Central memory CD4-positive, alpha-beta T cell (primary cell): ENCODE measurements around the gene BANF2.

Experiments
- DNase-seq: peaks from one replicate; pipeline ENCODE4 v3.0.0; 2022

The BANF2 gene

GRCh38 chr20:17664025-17664633 is 35.6 kb upstream of the BANF2 start:
- DNase-seq = no peak

- no peak for DNase-seq
Measured at GRCh38 chr20:17665756-17666155, 34.0 kb upstream of the BANF2 start.

- no peak for DNase-seq
Measured at GRCh38 chr20:17666481-17666880, 33.3 kb upstream of the BANF2 start.

- no peak for DNase-seq
Measured at GRCh38 chr20:17667445-17667844, 32.3 kb upstream of the BANF2 start.

- DNase-seq = no peak
Measured at GRCh38 chr20:17668432-17668831, 31.3 kb upstream of the BANF2 start.

- DNase-seq = no peak
Measured at GRCh38 chr20:17669306-17669931, 30.3 kb upstream of the BANF2 start.

- no peak for DNase-seq
Measured at GRCh38 chr20:17671011-17671410, 28.8 kb upstream of the BANF2 start.

GRCh38 chr20:17671565-17671964 is 28.2 kb upstream of the BANF2 start:
- DNase-seq = no peak

- no peak for DNase-seq
Measured at GRCh38 chr20:17673084-17673483, 26.7 kb upstream of the BANF2 start.

GRCh38 chr20:17674722-17675518 is 24.8 kb upstream of the BANF2 start:
- no peak for DNase-seq

- no peak for DNase-seq
Measured at GRCh38 chr20:17675519-17676377, 24.0 kb upstream of the BANF2 start.

- no peak for DNase-seq
Measured at GRCh38 chr20:17676378-17676759, 23.4 kb upstream of the BANF2 start.

GRCh38 chr20:17676942-17677341 is 22.8 kb upstream of the BANF2 start:
- DNase-seq = no peak

GRCh38 chr20:17678295-17678694 is 21.5 kb upstream of the BANF2 start:
- DNase-seq = no peak

- no peak for DNase-seq
Measured at GRCh38 chr20:17678886-17679285, 20.9 kb upstream of the BANF2 start.

GRCh38 chr20:17679941-17680835 is 19.6 kb upstream of the BANF2 start:
- no peak for DNase-seq

GRCh38 chr20:17680836-17681725 is 18.7 kb upstream of the BANF2 start:
- peak; percentile 70 for DNase-seq

- no peak for DNase-seq
Measured at GRCh38 chr20:17681726-17682102, 18.1 kb upstream of the BANF2 start.

- DNase-seq = peak; percentile 98
Measured at GRCh38 chr20:17682103-17682888, 17.5 kb upstream of the BANF2 start, which contains the start of gene RRBP1. RRBP1 (minus strand) TSS chr20:17682242; CDS start chr20:17660507, 21,735 bp downstream.

GRCh38 chr20:17682889-17683198 is 16.9 kb upstream of the BANF2 start:
- no peak for DNase-seq
